K562 (cell line): ENCODE data around the gene CS. TPM values are rescaled to one million over a fixed set of nuclear protein-coding genes. Genes with fewer than 3 reads are reported as not detected.

ENCODE experiments used
- ATAC-seq: fragments of 200-7000 bp; cut with Tn5 transposase; 3 replicates; pipeline ENCODE4 v1.9.1; 2020; ENCODE audit warnings: moderate library complexity
- BruUV-seq: library from RNA; stranded (reverse); fragments of 400-500 nt; replicated peaks from 2 replicates; lab custom pipeline; 2021; lab: Mats Ljungman, UMichigan
- CTCF ChIA-PET: fragments of 300-600 bp; formaldehyde crosslinking; extraction: SDS; loops from one replicate; lab custom pipeline; 2021; ENCODE audit warnings: low intra/inter-chr PET ratio; lab: Yijun Ruan, JAX
- POLR2A ChIA-PET: fragments of 300-600, 350-650 bp; sonication (Branson Sonifier 250); formaldehyde crosslinking; extraction: SDS; loops from one replicate; lab custom pipeline; 2021; ENCODE audit warnings: antibody characterized with exemption, inconsistent platforms; lab: Yijun Ruan, JAX
- DNase-seq, 4 experiments: peaks; one replicate each; pipeline versions ENCODE4 v3.0.0 to v3.0.0-alpha.2; 2011 to 2018; ENCODE audit warnings: low spot score in 3 of 4, mixed read lengths in 3 of 4; ENCODE audit errors: extremely low read depth in 1 of 4
- FAIRE-seq: peaks from 2 replicates; lab custom pipeline; 2011; peaks lifted over from hg19 to GRCh38; lab: Jason Lieb, UNC
- H2AFZ ChIP-seq: 2 replicates; pipeline ENCODE4 v1.6.0; 2011; ENCODE audit warnings: low read depth, low read length, control low read depth, inconsistent platforms
- H3K27ac ChIP-seq: fragments of 200-600 bp; 3 replicates; pipeline ENCODE4 v1.8.0; 2011; ENCODE audit warnings: low read depth, mild to moderate bottlenecking, control low read depth, inconsistent platforms, low read length, moderate library complexity, mixed read lengths; ENCODE audit errors: extremely low read depth
- H3K27me3 ChIP-seq, 2 experiments: fragments of 300-600 bp in 1 of 2; 2 replicates in 1 of 2; 3 replicates in 1 of 2; pipeline versions ENCODE4 v1.6.0 to v1.8.0; 2011; ENCODE audit warnings: inconsistent platforms in 2 of 2, low read length in 2 of 2, mild to moderate bottlenecking in 1 of 2, mixed read lengths in 1 of 2, moderate library complexity in 1 of 2; ENCODE audit not compliant: control insufficient read depth in 2 of 2, insufficient read depth in 2 of 2
- H3K36me3 ChIP-seq: fragments of 300-600 bp; 3 replicates; pipeline ENCODE4 v1.8.0; 2011; ENCODE audit warnings: mild to moderate bottlenecking, low read length, inconsistent platforms; ENCODE audit not compliant: control insufficient read depth, insufficient read depth
- H3K4me1 ChIP-seq, 2 experiments: fragments of 200-600 bp in 1 of 2; replicated peaks in 1 of 2; 2 replicates in 1 of 2; 3 replicates in 1 of 2; pipeline versions ENCODE4 v1.5.1 to v1.8.0; 2011; ENCODE audit warnings: inconsistent platforms in 2 of 2, low read length in 2 of 2, mild to moderate bottlenecking in 1 of 2, mixed read lengths in 1 of 2, moderate library complexity in 1 of 2; ENCODE audit not compliant: control insufficient read depth in 2 of 2, insufficient read depth in 2 of 2
- H3K4me2 ChIP-seq: 2 replicates; pipeline ENCODE4 v1.6.1; 2011; ENCODE audit warnings: low read length, control low read depth, inconsistent platforms, mixed read lengths; ENCODE audit not compliant: insufficient read depth
- H3K4me3 ChIP-seq: fragments of 200-600 bp; sonication (generic), shearing (Covaris generic); 2 replicates; pipeline ENCODE4 v1.5.1; 2016; ENCODE audit warnings: control low read depth, inconsistent platforms
- H3K79me2 ChIP-seq: fragments of 200-600 bp; 3 replicates; pipeline ENCODE4 v1.8.0; 2011; ENCODE audit warnings: low read length, inconsistent platforms; ENCODE audit not compliant: control insufficient read depth, insufficient read depth
- H3K9ac ChIP-seq, 2 experiments: 2 replicates each; pipeline versions ENCODE4 v1.6.0 to v1.6.1; 2011; ENCODE audit warnings: low read depth in 2 of 2, low read length in 2 of 2, control low read depth in 1 of 2, inconsistent platforms in 1 of 2, mild to moderate bottlenecking in 1 of 2, mixed read lengths in 1 of 2; ENCODE audit not compliant: insufficient read depth in 1 of 2
- H3K9me1 ChIP-seq: one replicate; pipeline ENCODE4 v1.6.0; 2011; ENCODE audit warnings: inconsistent platforms, mild to moderate bottlenecking, low read length, moderate library complexity; ENCODE audit not compliant: control insufficient read depth, insufficient read depth
- H3K9me3 ChIP-seq: replicated peaks from 2 replicates; pipeline ENCODE4 v1.5.1; 2011; ENCODE audit warnings: low read depth, low read length, inconsistent platforms; ENCODE audit not compliant: control insufficient read depth, insufficient read depth
- H4K20me1 ChIP-seq: replicated peaks from 2 replicates; pipeline ENCODE4 v1.6.1; 2011; ENCODE audit warnings: low read length, inconsistent platforms, mixed read lengths; ENCODE audit not compliant: control insufficient read depth, insufficient read depth
- EWSR1 ChIP-seq: fragments of 450-650 bp; IDR thresholded peaks from 2 replicates; pipeline ENCODE4 v1.6.1; 2018; ENCODE audit warnings: borderline replicate concordance, mild to moderate bottlenecking, low read depth, moderate library complexity; ENCODE audit not compliant: partially characterized antibody
- LCOR ChIP-seq: sonication (generic); formaldehyde crosslinking; IDR thresholded peaks from 2 replicates; pipeline ENCODE4 v1.8.0; 2022; ENCODE audit warnings: mild to moderate bottlenecking, missing genetic modification reagents
- NFE2 ChIP-seq: IDR thresholded peaks from 2 replicates; pipeline ENCODE4 v1.6.1; 2014; ENCODE audit warnings: antibody characterized with exemption, low read depth
- NONO ChIP-seq, 2 experiments: fragments of 200-400 bp in 1 of 2; fragments of 450-650 bp in 1 of 2; formaldehyde crosslinking in 1 of 2; IDR thresholded peaks; 2 replicates each; pipeline ENCODE4 v1.6.1; 2017; ENCODE audit warnings: low read depth in 2 of 2, mild to moderate bottlenecking in 2 of 2, moderate library complexity in 2 of 2, low read length in 1 of 2
- RCOR1 ChIP-seq, 2 experiments: IDR thresholded peaks; 2 replicates each; pipeline ENCODE4 v1.6.1; 2012; ENCODE audit warnings: low read depth in 2 of 2, low read length in 2 of 2, borderline replicate concordance in 1 of 2, improper control_type of control experiment in 1 of 2
- SMARCA4 ChIP-seq: fragments of 450-650 bp; IDR thresholded peaks from 2 replicates; pipeline ENCODE4 v1.6.1; 2016
- TCF3 ChIP-seq: sonication (generic); formaldehyde crosslinking; IDR thresholded peaks from 2 replicates; pipeline ENCODE4 v1.4.0; 2020; ENCODE audit warnings: mild to moderate bottlenecking, missing genetic modification reagents
- ZNF263 ChIP-seq: sonication (generic); formaldehyde crosslinking; IDR thresholded peaks from 2 replicates; pipeline ENCODE4 v1.8.0; 2022; ENCODE audit warnings: mild to moderate bottlenecking, missing genetic modification reagents, borderline replicate concordance
- WGBS: fragments of 100-300 bp; shearing (Covaris generic); methylation state at CpG from one replicate; pipeline ENCODE4 v1.1.6; 2016; ENCODE audit warnings: low coverage, mixed read lengths; ENCODE audit not compliant: insufficient coverage; ENCODE audit errors: missing lambda C conversion rate; 5-methylcytosine and 5-hydroxymethylcytosine counted together
- in situ Hi-C: fragments of 300-500 bp; cut with MboI; formaldehyde crosslinking; loops from 4 replicates; pipeline ENCODE4 v1.15.0; 2018; ENCODE audit warnings: inconsistent platforms, mixed read lengths
- intact Hi-C: fragments of 100-400 bp; cut with micrococcal nuclease; formaldehyde crosslinking; loops from 2 replicates; pipeline ENCODE4 v1.14.2; 2022
- polyA plus RNA-seq, 8 experiments: library from polyadenylated mRNA; depleted of rRNA in 4 of 8; stranded (reverse) in 5 of 8; unstranded in 3 of 8; fragments of >200 nt; fragmentation: Nextera tagmentation in 2 of 8; fragmentation: Illumina TruSeq in 1 of 8; extraction: Ambion mirVana in 2 of 8; extraction: Trizol in 1 of 8; gene quantifications; 2 replicates each; pipeline versions ENCODE4 v1.2.1 to v1.2.3, GENCODE V29; 2011 to 2014; ENCODE audit warnings: inconsistent platforms in 1 of 8, missing spikeins in 1 of 8
- total RNA-seq, 7 experiments: library from RNA; depleted of rRNA in 6 of 7; stranded (reverse); fragments of >200 nt in 6 of 7; fragmentation: Illumina TruSeq in 2 of 7; extraction: Trizol in 2 of 7; gene quantifications; 2 replicates each; pipeline versions ENCODE4 v1.2.1 to v1.2.3, GENCODE V29; 2011 to 2021; ENCODE audit warnings: low replicate concordance in 1 of 7
- TF ChIP-seq, protein P1 (sequence below): sonication (generic); formaldehyde crosslinking; IDR thresholded peaks from 2 replicates; pipeline ENCODE4 v1.8.1; 2023; ENCODE audit warnings: mild to moderate bottlenecking, missing genetic modification reagents, moderate library complexity
- TF ChIP-seq, protein P2 (sequence below), 2 experiments: fragments of 450-650 bp; formaldehyde crosslinking in 1 of 2; IDR thresholded peaks; 2 replicates each; pipeline versions ENCODE4 v1.4.0 to v1.6.1; 2014 to 2020; ENCODE audit warnings: mild to moderate bottlenecking in 2 of 2, borderline replicate concordance in 1 of 2, low read depth in 1 of 2
- TF ChIP-seq, protein P3 (sequence below): sonication (generic); formaldehyde crosslinking; IDR thresholded peaks from 2 replicates; pipeline ENCODE4 v1.8.0; 2022; ENCODE audit warnings: mild to moderate bottlenecking, missing genetic modification reagents

CS gene
- total and polyA plus RNA-seq, 9 of the 15 experiments (the other 6 are each of a cell fraction or from before 2014, with no cell fraction given): 99.9 to 390 (median 149) TPM

DNA sequence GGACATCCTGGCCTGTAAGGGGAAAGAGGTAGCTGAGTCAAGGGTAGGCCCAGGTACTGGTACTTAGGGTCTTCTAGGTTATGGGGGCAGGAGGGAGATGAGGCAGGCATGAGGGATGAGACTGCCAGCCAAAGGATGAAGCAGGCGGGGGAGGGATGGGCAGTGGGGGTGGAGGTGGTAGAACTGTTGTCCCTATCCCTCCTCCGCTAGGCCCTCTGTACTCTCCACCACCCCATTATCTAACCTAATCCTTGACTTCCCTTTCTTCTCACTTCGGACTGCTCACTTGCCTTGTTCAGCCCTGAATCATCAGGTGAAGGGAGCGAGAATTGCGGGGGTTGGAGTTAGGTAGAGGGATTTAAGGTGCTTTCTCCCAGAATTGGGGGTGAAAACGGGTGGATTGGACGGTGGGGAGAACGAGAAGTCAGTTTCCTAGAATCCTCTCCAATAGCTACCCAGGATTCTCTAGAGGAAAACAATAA, 33.1 kb upstream of the CS start:
- ATAC-seq (peak; percentile 4), FAIRE-seq (no peak), DNase-seq (peak in 3 of 4 experiments; percentile 48 to 63 (median 56))
- ChIA-PET POLR2A (interaction anchor here (0.6 to 19.0 kb wide), 10 partner anchors 8 to 784 kb away, joined by 3 to 274 read pairs (median 3); partner anchors contain the start of genes APOF, CNPY2, SPRYD4 and STAT2), CTCF (interaction anchor here (1.2 kb wide), 1 partner anchor 131 kb away, joined by 5 read pairs; no protein-coding TSS in a partner anchor)
- H3K36me3 ChIP-seq: peaks cover 3% of the 10 kb centered on the region; the same call in 1 of the 3 replicates
- H3K79me2 ChIP-seq: peaks cover 22% of the 10 kb centered on the region
- peak overlapping the region; percentile 64 for H3K4me3 ChIP-seq
- 5% methylated on average over 7 of the region's 8 CpGs for WGBS
- peaks cover 3% of the 10 kb centered on the region for H3K9me1 ChIP-seq
- no peaks in the 10 kb centered on the region for H4K20me1 ChIP-seq
- TSS peak; percentile 84 for BruUV-seq
- peak overlapping the region; percentile 88 to 95 for H3K9ac ChIP-seq
- in situ Hi-C loops: no loop called here
- H2AFZ ChIP-seq: peak overlapping the region; percentile 95
- H3K4me2 ChIP-seq: peak overlapping the region; percentile 98
- peaks cover 27 to 56% of the 10 kb centered on the region in 2 experiments for H3K4me1 ChIP-seq
- no peaks in the 10 kb centered on the region for H3K27me3 ChIP-seq
- H3K9me3 ChIP-seq: no peaks in the 10 kb centered on the region
- peak overlapping the region; percentile 98 for H3K27ac ChIP-seq
- intact Hi-C loops: loop anchor here (2.0 kb wide), 1 partner anchor 16 kb away; no protein-coding TSS in a partner anchor
- TF ChIP-seq, protein P1, sequence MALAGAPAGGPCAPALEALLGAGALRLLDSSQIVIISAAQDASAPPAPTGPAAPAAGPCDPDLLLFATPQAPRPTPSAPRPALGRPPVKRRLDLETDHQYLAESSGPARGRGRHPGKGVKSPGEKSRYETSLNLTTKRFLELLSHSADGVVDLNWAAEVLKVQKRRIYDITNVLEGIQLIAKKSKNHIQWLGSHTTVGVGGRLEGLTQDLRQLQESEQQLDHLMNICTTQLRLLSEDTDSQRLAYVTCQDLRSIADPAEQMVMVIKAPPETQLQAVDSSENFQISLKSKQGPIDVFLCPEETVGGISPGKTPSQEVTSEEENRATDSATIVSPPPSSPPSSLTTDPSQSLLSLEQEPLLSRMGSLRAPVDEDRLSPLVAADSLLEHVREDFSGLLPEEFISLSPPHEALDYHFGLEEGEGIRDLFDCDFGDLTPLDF (CRISPR knock-in tag): no peak
- TF ChIP-seq RCOR1 (IDR thresholded peaks at IDR 0.05; ENCODE audit: borderline replicate concordance in 1 of 2, low read depth in 2 of 2, low read length in 2 of 2): 0 out of 4 replicates have a peak, but pooled peaks of 1 of the 2 experiments have one; percentile 13
- TF ChIP-seq, protein P2, sequence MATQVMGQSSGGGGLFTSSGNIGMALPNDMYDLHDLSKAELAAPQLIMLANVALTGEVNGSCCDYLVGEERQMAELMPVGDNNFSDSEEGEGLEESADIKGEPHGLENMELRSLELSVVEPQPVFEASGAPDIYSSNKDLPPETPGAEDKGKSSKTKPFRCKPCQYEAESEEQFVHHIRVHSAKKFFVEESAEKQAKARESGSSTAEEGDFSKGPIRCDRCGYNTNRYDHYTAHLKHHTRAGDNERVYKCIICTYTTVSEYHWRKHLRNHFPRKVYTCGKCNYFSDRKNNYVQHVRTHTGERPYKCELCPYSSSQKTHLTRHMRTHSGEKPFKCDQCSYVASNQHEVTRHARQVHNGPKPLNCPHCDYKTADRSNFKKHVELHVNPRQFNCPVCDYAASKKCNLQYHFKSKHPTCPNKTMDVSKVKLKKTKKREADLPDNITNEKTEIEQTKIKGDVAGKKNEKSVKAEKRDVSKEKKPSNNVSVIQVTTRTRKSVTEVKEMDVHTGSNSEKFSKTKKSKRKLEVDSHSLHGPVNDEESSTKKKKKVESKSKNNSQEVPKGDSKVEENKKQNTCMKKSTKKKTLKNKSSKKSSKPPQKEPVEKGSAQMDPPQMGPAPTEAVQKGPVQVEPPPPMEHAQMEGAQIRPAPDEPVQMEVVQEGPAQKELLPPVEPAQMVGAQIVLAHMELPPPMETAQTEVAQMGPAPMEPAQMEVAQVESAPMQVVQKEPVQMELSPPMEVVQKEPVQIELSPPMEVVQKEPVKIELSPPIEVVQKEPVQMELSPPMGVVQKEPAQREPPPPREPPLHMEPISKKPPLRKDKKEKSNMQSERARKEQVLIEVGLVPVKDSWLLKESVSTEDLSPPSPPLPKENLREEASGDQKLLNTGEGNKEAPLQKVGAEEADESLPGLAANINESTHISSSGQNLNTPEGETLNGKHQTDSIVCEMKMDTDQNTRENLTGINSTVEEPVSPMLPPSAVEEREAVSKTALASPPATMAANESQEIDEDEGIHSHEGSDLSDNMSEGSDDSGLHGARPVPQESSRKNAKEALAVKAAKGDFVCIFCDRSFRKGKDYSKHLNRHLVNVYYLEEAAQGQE (IDR thresholded peaks at IDR 0.05; ENCODE audit: borderline replicate concordance): no peak
- TF ChIP-seq, protein P2 (CRISPR knock-in tag; IDR thresholded peaks at IDR 0.05; ENCODE audit: low read depth): no peak
- no peak for TF ChIP-seq TCF3 (CRISPR knock-in tag)
- no peak for TF ChIP-seq EWSR1
- TF ChIP-seq, protein P3, sequence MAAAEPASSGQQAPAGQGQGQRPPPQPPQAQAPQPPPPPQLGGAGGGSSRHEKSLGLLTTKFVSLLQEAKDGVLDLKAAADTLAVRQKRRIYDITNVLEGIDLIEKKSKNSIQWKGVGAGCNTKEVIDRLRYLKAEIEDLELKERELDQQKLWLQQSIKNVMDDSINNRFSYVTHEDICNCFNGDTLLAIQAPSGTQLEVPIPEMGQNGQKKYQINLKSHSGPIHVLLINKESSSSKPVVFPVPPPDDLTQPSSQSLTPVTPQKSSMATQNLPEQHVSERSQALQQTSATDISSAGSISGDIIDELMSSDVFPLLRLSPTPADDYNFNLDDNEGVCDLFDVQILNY: no peak
- TF ChIP-seq ZNF263 (CRISPR knock-in tag): no peak; the same call in 1 of the 2 replicates
- no peak for TF ChIP-seq LCOR
- peak; percentile 34; the same call in 1 of the 2 replicates for TF ChIP-seq SMARCA4
- no peak for TF ChIP-seq NFE2
- TF ChIP-seq NONO (IDR thresholded peaks at IDR 0.05; ENCODE audit: low read depth in 2 of 2, low read length in 1 of 2): no peak
